HuH-7.5 (cell line): ENCODE data around the gene TSSK6.

Experiments
- DNase-seq: peaks from one replicate; pipeline ENCODE4 v3.0.0; 2011; ENCODE audit warnings: low spot score

Gene TSSK6

GRCh38 chr19:19464339-19465098 lies 50.8 kb downstream of the TSSK6 start:
- DNase-seq = no peak
